Upper lobe of right lung (tissue), 1 donor: Measurements from ENCODE around the gene CDH13. TPM values are rescaled to one million over a fixed set of nuclear protein-coding genes. Genes with fewer than 3 reads are reported as not detected.

ENCODE experiments used
- ATAC-seq: fragments of 200-7000 bp; cut with Tn5 transposase; one replicate; pipeline ENCODE4 v1.9.1; 2020; ENCODE audit warnings: mild to moderate bottlenecking, moderate library complexity
- DNase-seq: peaks from one replicate; pipeline ENCODE4 v3.0.0-alpha.2; 2020
- H3K27ac ChIP-seq: fragments of 200-600 bp; one replicate; pipeline ENCODE4 v1.8.0; 2022
- H3K27me3 ChIP-seq: fragments of 200-600 bp; one replicate; pipeline ENCODE4 v1.8.0; 2022; ENCODE audit warnings: mild to moderate bottlenecking
- H3K36me3 ChIP-seq: fragments of 200-600 bp; one replicate; pipeline ENCODE4 v1.8.0; 2022
- H3K4me1 ChIP-seq: fragments of 200-600 bp; one replicate; pipeline ENCODE4 v1.8.0; 2022
- H3K4me3 ChIP-seq: fragments of 200-600 bp; one replicate; pipeline ENCODE4 v1.8.0; 2022; ENCODE audit warnings: mild to moderate bottlenecking
- H3K9me3 ChIP-seq: fragments of 200-600 bp; one replicate; pipeline ENCODE4 v1.8.0; 2022
- CTCF ChIP-seq: fragments of 200-600 bp; IDR thresholded peaks from one replicate; pipeline ENCODE4 v1.8.0; 2022; ENCODE audit warnings: antibody characterized with exemption
- intact Hi-C: fragments of 100-400 bp; cut with DNase I; formaldehyde crosslinking; loops from one replicate; pipeline ENCODE4 v1.11.0; 2022
- total RNA-seq: library from RNA; stranded (reverse); fragmentation: NEBNext Ultra II Directional; extraction: Animal tissue kit (Norgen Biotek cat#: 25700); gene quantifications from one replicate; pipeline ENCODE4 v1.2.1, GENCODE V29; 2021
- donor health status: DM: no; HTN: yes; CAD: no; lungs with severe emphysema.

CDH13 gene
- total RNA-seq, 1 donor from 2014 or later: 27.2 TPM

- no peak for TF ChIP-seq CTCF
- no peaks in the 10 kb centered on the region for H3K36me3 ChIP-seq
- H3K4me3 ChIP-seq: no peak overlapping the region
- DNase-seq (no peak), ATAC-seq (no peak)
- peaks cover 6% of the 10 kb centered on the region for H3K9me3 ChIP-seq
- intact Hi-C loops: no loop called here
- no peak overlapping the region for H3K27ac ChIP-seq
- no peaks in the 10 kb centered on the region for H3K4me1 ChIP-seq
- no peaks in the 10 kb centered on the region for H3K27me3 ChIP-seq
These were observed 1106.5 kb downstream of the CDH13 start for GRCh38 chr16:83733301-83733700.

GRCh38 chr16:83734136-83734535 lies 1107.4 kb downstream of the CDH13 start:
- ATAC-seq: no peak
- TF ChIP-seq CTCF: no peak
- H3K9me3 ChIP-seq: peaks cover 6% of the 10 kb centered on the region

DNA sequence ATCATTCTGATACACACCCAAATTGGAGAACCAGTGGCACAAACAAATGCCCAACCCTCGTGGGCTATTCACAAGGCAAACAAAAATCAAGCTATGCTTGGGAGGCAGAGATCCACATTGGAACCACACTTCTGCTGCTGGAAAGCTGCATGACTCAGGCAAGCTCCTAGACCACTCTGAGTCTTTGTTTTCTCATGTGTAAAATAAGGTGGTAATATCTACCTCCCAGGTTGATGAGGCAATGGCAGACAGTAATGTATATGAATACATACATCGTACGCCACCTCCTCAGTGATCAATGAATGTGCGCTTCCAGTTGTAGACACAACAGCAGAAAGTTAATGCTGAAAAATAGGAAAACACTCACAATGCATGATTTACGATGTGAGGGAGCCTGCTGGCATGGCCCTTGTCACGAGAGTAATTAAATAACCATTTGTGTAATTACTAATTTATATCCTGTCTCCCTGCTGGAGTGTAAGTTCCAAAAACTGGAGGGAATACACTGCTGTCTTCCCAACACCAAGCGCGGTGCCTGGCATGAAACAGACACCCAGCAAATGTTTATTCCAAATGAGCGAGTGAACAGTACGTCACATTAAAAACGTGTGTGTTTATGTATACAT lies 1111.1 kb downstream of the CDH13 start:
- intact Hi-C loops: no loop called here
- Histone ChIP-seq H3K36me3 (no peaks in the 10 kb centered on the region), H3K4me1 (no peaks in the 10 kb centered on the region), H3K27me3 (no peaks in the 10 kb centered on the region), H3K9me3 (peaks cover 6% of the 10 kb centered on the region), H3K4me3 (no peak overlapping the region), H3K27ac (no peak overlapping the region)
- DNase-seq (no peak), ATAC-seq (no peak)
- TF ChIP-seq CTCF: no peak

More at GRCh38 chr16:83734136-83734535, 1107.4 kb downstream of the CDH13 start:
- no peak for DNase-seq
- intact Hi-C loops: no loop called here
- no peaks in the 10 kb centered on the region for H3K27me3 ChIP-seq
- H3K27ac ChIP-seq: no peak overlapping the region
- H3K4me3 ChIP-seq: no peak overlapping the region
- H3K36me3 ChIP-seq: no peaks in the 10 kb centered on the region
- no peaks in the 10 kb centered on the region for H3K4me1 ChIP-seq

GRCh38 chr16:83738923-83739503 lies 1112.2 kb downstream of the CDH13 start:
- DNase-seq (no peak), ATAC-seq (no peak)
- H3K36me3 ChIP-seq: no peaks in the 10 kb centered on the region
- no peaks in the 10 kb centered on the region for H3K27me3 ChIP-seq
- no peak for TF ChIP-seq CTCF
- H3K4me1 ChIP-seq: no peaks in the 10 kb centered on the region
- intact Hi-C loops: no loop called here
- H3K4me3 ChIP-seq: no peak overlapping the region
- H3K9me3 ChIP-seq: peaks cover 6% of the 10 kb centered on the region
- no peak overlapping the region for H3K27ac ChIP-seq

- no peak for ATAC-seq
- H3K27ac ChIP-seq: no peak overlapping the region
- no peak overlapping the region for H3K4me3 ChIP-seq
- no peaks in the 10 kb centered on the region for H3K27me3 ChIP-seq
- TF ChIP-seq CTCF: no peak
- intact Hi-C loops: no loop called here
- no peaks in the 10 kb centered on the region for H3K9me3 ChIP-seq
- no peak for DNase-seq
- H3K4me1 ChIP-seq: no peaks in the 10 kb centered on the region
- H3K36me3 ChIP-seq: no peaks in the 10 kb centered on the region
These were observed 1115.5 kb downstream of the CDH13 start for GRCh38 chr16:83742124-83742899.
